ENCODE results near the gene PDAP1. TPM values are rescaled to one million over a fixed set of nuclear protein-coding genes. Genes with fewer than 3 reads are reported as not detected.

Gene PDAP1
- total and polyA plus RNA-seq, 9 of the 15 experiments (the other 6 are each of a cell fraction or from before 2014, with no cell fraction given): 10.2 to 315 (median 129) TPM

GRCh38 chr7:99408379-99409191 lies at the start of gene PDAP1, which contains the start of gene BUD31 (continued):
- TF ChIP-seq, protein P1, sequence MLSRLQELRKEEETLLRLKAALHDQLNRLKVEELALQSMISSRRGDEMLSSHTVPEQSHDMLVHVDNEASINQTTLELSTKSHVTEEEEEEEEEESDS (CRISPR knock-in tag; IDR thresholded peaks at IDR 0.05): no peak
- TF ChIP-seq TAF9B (IDR thresholded peaks at IDR 0.05; ENCODE audit: partially characterized antibody): peak; percentile 88
- TF ChIP-seq NR2C1 (IDR thresholded peaks at IDR 0.05): peak; percentile 98
- TF ChIP-seq NR2C1 (tag; IDR thresholded peaks at IDR 0.05): peak; percentile 98
- TF ChIP-seq XRCC4 (IDR thresholded peaks at IDR 0.05; ENCODE audit: extremely low read depth, insufficient read depth, insufficient read length): no peak
- peak in 1 of 2 experiments; percentile 99 for TF ChIP-seq NCOA2 (IDR thresholded peaks at IDR 0.05; ENCODE audit: partially characterized antibody in 2 of 2)
- TF ChIP-seq ZBTB40 (IDR thresholded peaks at IDR 0.05): peak; percentile 98
- no peak for TF ChIP-seq ZBTB40 (CRISPR knock-in tag; IDR thresholded peaks at IDR 0.05)
- peak; percentile 64; the same call in 1 of the 2 replicates for TF ChIP-seq ZZZ3 (IDR thresholded peaks at IDR 0.05)
- TF ChIP-seq ZBTB49 (CRISPR knock-in tag; IDR thresholded peaks at IDR 0.05; ENCODE audit: borderline replicate concordance): no peak
- TF ChIP-seq THAP7 (CRISPR knock-in tag; IDR thresholded peaks at IDR 0.05): 0 out of 2 replicates have a peak, but pooled peaks have one; percentile 47
- no peak for TF ChIP-seq HNRNPK (IDR thresholded peaks at IDR 0.05; ENCODE audit: low read depth, low read length, poor library complexity, severe bottlenecking)
- TF ChIP-seq RBBP5 (IDR thresholded peaks at IDR 0.05; ENCODE audit: borderline replicate concordance, insufficient read depth, low read length, poor library complexity, severe bottlenecking): peak; percentile 90
- TF ChIP-seq FOXJ2 (tag; IDR thresholded peaks at IDR 0.05): peak; percentile 65; the same call in 1 of the 2 replicates
- TF ChIP-seq SMARCC2 (IDR thresholded peaks at IDR 0.05; ENCODE audit: low read depth): no peak

Measured in K562 (cell line).